ENCODE measurements around the gene KIAA1217.

GRCh38 chr10:24390146-24390700 lies 181.3 kb downstream of the KIAA1217 start:
- TF ChIP-seq EZH2 (IDR thresholded peaks at IDR 0.05; ENCODE audit: insufficient read depth, poor library complexity, severe bottlenecking) (no peak), EZH2phosphoT487 (IDR thresholded peaks at IDR 0.05; ENCODE audit: insufficient read depth, low read depth) (no peak)

Measured in GM23248 (cell line).